Loucy (cell line): ENCODE results near the gene WASHC2C.
"Not testable (repeated sequence)": the region's sequence is repeated elsewhere in the genome, so short reads cannot be mapped to it uniquely, and the experiment has no call there.

Experiments
- H2AFZ ChIP-seq: fragments of 200-600 bp; sonication (generic); 2 replicates; pipeline ENCODE4 v1.6.0; 2016; ENCODE audit warnings: antibody characterized with exemption, mild to moderate bottlenecking, low read length, moderate library complexity
- H3F3A ChIP-seq: fragments of 200-600 bp; 2 replicates; pipeline ENCODE4 v1.6.0; 2016; ENCODE audit warnings: antibody characterized with exemption, low read depth, mild to moderate bottlenecking
- H3K27me3 ChIP-seq: fragments of 200-600 bp; sonication (generic); 2 replicates; pipeline ENCODE4 v1.6.1; 2014; ENCODE audit warnings: low read length, mild to moderate bottlenecking; ENCODE audit not compliant: insufficient read depth, poor library complexity, severe bottlenecking
- H3K36me3 ChIP-seq: fragments of 200-600 bp; sonication (generic); 2 replicates; pipeline ENCODE4 v1.6.1; 2016; ENCODE audit warnings: low read length; ENCODE audit not compliant: insufficient read depth
- H3K4me1 ChIP-seq: fragments of 200-600 bp; sonication (generic); 2 replicates; pipeline ENCODE4 v1.5.1; 2014; ENCODE audit warnings: low read length, mild to moderate bottlenecking; ENCODE audit not compliant: insufficient read depth, poor library complexity, severe bottlenecking
- H3K4me2 ChIP-seq: fragments of 200-600 bp; sonication (generic); 2 replicates; pipeline ENCODE4 v1.6.0; 2014; ENCODE audit warnings: antibody characterized with exemption, low read length, low read depth, mild to moderate bottlenecking; ENCODE audit not compliant: poor library complexity, severe bottlenecking
- H3K4me3 ChIP-seq: fragments of 200-600 bp; sonication (generic); 2 replicates; pipeline ENCODE4 v1.5.1; 2014; ENCODE audit warnings: low read length, mild to moderate bottlenecking, mixed read lengths; ENCODE audit not compliant: poor library complexity, severe bottlenecking
- H3K79me2 ChIP-seq: fragments of 200-600 bp; sonication (generic); 2 replicates; pipeline ENCODE4 v1.6.1; 2014; ENCODE audit warnings: low read length; ENCODE audit not compliant: insufficient read depth
- H3K9ac ChIP-seq: fragments of 200-600 bp; sonication (generic); 2 replicates; pipeline ENCODE4 v1.6.0; 2014; ENCODE audit warnings: mild to moderate bottlenecking, low read depth, low read length, moderate library complexity; ENCODE audit not compliant: poor library complexity, severe bottlenecking
- H3K9me2 ChIP-seq: fragments of 200-600 bp; sonication (generic); replicated peaks from 2 replicates; pipeline ENCODE4 v1.6.1; 2016; ENCODE audit warnings: low read depth, low read length, mixed read lengths
- H3K9me3 ChIP-seq: fragments of 200-600 bp; sonication (generic); 2 replicates; pipeline ENCODE4 v1.6.1; 2014; ENCODE audit warnings: mild to moderate bottlenecking, antibody characterized with exemption, low read length, low read depth; ENCODE audit not compliant: insufficient read depth
- H4K20me1 ChIP-seq: fragments of 200-600 bp; sonication (generic); 2 replicates; pipeline ENCODE4 v1.6.0; 2014; ENCODE audit warnings: antibody characterized with exemption, low read length, mild to moderate bottlenecking; ENCODE audit not compliant: insufficient read depth, poor library complexity, severe bottlenecking
- CTCF ChIP-seq: fragments of 200-600 bp; sonication (generic); conservative IDR thresholded peaks from 2 replicates; pipeline ENCODE4 v1.5.1; 2014; ENCODE audit warnings: mild to moderate bottlenecking, antibody characterized with exemption, low read length
- EZH2phosphoT487 ChIP-seq: fragments of 200-600 bp; IDR thresholded peaks from 2 replicates; pipeline ENCODE4 v1.6.1; 2018; ENCODE audit warnings: antibody characterized with exemption, mild to moderate bottlenecking, moderate library complexity, borderline replicate concordance

The WASHC2C gene

GRCh38 chr10:45817130-45817859 is 90.2 kb downstream of the WASHC2C start:
- Histone ChIP-seq H3K36me3 (no peaks in the 10 kb centered on the region), H3K9me2 (no peaks in the 10 kb centered on the region), H2AFZ (no peak overlapping the region), H4K20me1 (no peaks in the 10 kb centered on the region), H3F3A (no peaks in the 10 kb centered on the region), H3K4me3 (no peak overlapping the region), H3K27me3 (no peaks in the 10 kb centered on the region), H3K4me1 (no peaks in the 10 kb centered on the region), H3K9me3 (no peaks in the 10 kb centered on the region), H3K4me2 (no peak overlapping the region), H3K9ac (no peak overlapping the region), H3K79me2 (no peaks in the 10 kb centered on the region)
- no peak for TF ChIP-seq CTCF
- no peak for TF ChIP-seq EZH2phosphoT487

GRCh38 chr10:45817912-45818311 is 90.8 kb downstream of the WASHC2C start:
- Histone ChIP-seq H3K9me2 (no peaks in the 10 kb centered on the region), H3K27me3 (no peaks in the 10 kb centered on the region), H3K9me3 (no peaks in the 10 kb centered on the region), H3K4me2 (no peak overlapping the region), H3K9ac (no peak overlapping the region), H3K79me2 (no peaks in the 10 kb centered on the region), H3K36me3 (no peaks in the 10 kb centered on the region), H3K4me3 (no peak overlapping the region), H3F3A (no peaks in the 10 kb centered on the region), H2AFZ (no peak overlapping the region), H4K20me1 (no peaks in the 10 kb centered on the region), H3K4me1 (no peaks in the 10 kb centered on the region)
- TF ChIP-seq CTCF (no peak), EZH2phosphoT487 (no peak)

- H3K4me2 ChIP-seq: no peak overlapping the region
- H2AFZ ChIP-seq: no peak overlapping the region
- no peaks in the 10 kb centered on the region for H3K79me2 ChIP-seq
- no peak overlapping the region for H3K4me3 ChIP-seq
- H4K20me1 ChIP-seq: no peaks in the 10 kb centered on the region
- no peaks in the 10 kb centered on the region for H3K4me1 ChIP-seq
- no peaks in the 10 kb centered on the region for H3K9me2 ChIP-seq
- no peak for TF ChIP-seq CTCF
- TF ChIP-seq EZH2phosphoT487: no peak
- no peaks in the 10 kb centered on the region for H3F3A ChIP-seq
- no peaks in the 10 kb centered on the region for H3K36me3 ChIP-seq
- H3K9ac ChIP-seq: no peak overlapping the region
- no peaks in the 10 kb centered on the region for H3K27me3 ChIP-seq
- H3K9me3 ChIP-seq: no peaks in the 10 kb centered on the region
Observed at GRCh38 chr10:45819552-45819951, 92.5 kb downstream of the WASHC2C start.

GRCh38 chr10:45820107-45820830 is 93.2 kb downstream of the WASHC2C start:
- H3K36me3 ChIP-seq, H3K4me2 ChIP-seq, H3K9ac ChIP-seq, H3K9me2 ChIP-seq, H3K4me3 ChIP-seq, H3K4me1 ChIP-seq, H3F3A ChIP-seq, H3K27me3 ChIP-seq, H3K79me2 ChIP-seq, H3K9me3 ChIP-seq, H2AFZ ChIP-seq, H4K20me1 ChIP-seq: not testable (repeated sequence)

GRCh38 chr10:45822918-45823317 is 95.9 kb downstream of the WASHC2C start:
- not testable (repeated sequence) for H3F3A ChIP-seq, H2AFZ ChIP-seq, H3K79me2 ChIP-seq, H3K4me3 ChIP-seq, H3K9ac ChIP-seq, H4K20me1 ChIP-seq, H3K9me3 ChIP-seq, H3K36me3 ChIP-seq, H3K27me3 ChIP-seq, H3K4me1 ChIP-seq, H3K4me2 ChIP-seq, H3K9me2 ChIP-seq
